MCF 10A (cell line): ENCODE measurements around the gene TOPAZ1. TPM values are rescaled to one million over a fixed set of nuclear protein-coding genes. Genes with fewer than 3 reads are reported as not detected.

Source experiments
- BruUV-seq: library from RNA; stranded (reverse); fragments of 400-500 nt; replicated peaks from 2 replicates; lab custom pipeline; 2021; lab: Mats Ljungman, UMichigan
- CTCF ChIA-PET: fragments of 300-600 bp; sonication (Branson Sonifier 250); formaldehyde crosslinking; extraction: SDS; loops from one replicate; lab custom pipeline; 2021; ENCODE audit warnings: antibody characterized with exemption, inconsistent platforms; lab: Yijun Ruan, JAX
- POLR2A ChIA-PET: fragments of 300-600, 350-650 bp; sonication (Branson Sonifier 250); formaldehyde crosslinking; extraction: SDS; loops from one replicate; lab custom pipeline; 2020; ENCODE audit warnings: antibody characterized with exemption, inconsistent platforms; lab: Yijun Ruan, JAX
- DNase-seq: peaks from one replicate; pipeline ENCODE4 v3.0.0-alpha.2; 2018; ENCODE audit not compliant: unreplicated experiment
- H3K27ac Mint-ChIP-seq: one replicate; pipeline ENCODE4 v1.8.0; 2022; ENCODE audit warnings: mild to moderate bottlenecking, low read depth, mixed read lengths; ENCODE audit not compliant: unreplicated experiment
- H3K27me3 Mint-ChIP-seq: one replicate; pipeline ENCODE4 v1.8.0; 2022; ENCODE audit warnings: mixed read lengths; ENCODE audit not compliant: insufficient read depth, unreplicated experiment
- H3K36me3 Mint-ChIP-seq: one replicate; pipeline ENCODE4 v1.8.0; 2022; ENCODE audit warnings: mild to moderate bottlenecking, moderate library complexity, mixed read lengths; ENCODE audit not compliant: insufficient read depth, unreplicated experiment
- H3K4me1 Mint-ChIP-seq: one replicate; pipeline ENCODE4 v1.8.0; 2022; ENCODE audit warnings: mixed read lengths; ENCODE audit not compliant: insufficient read depth, unreplicated experiment
- H3K4me3 Mint-ChIP-seq: one replicate; pipeline ENCODE4 v1.8.0; 2022; ENCODE audit warnings: mild to moderate bottlenecking, moderate library complexity, mixed read lengths; ENCODE audit not compliant: unreplicated experiment
- H3K9me3 Mint-ChIP-seq: one replicate; pipeline ENCODE4 v1.8.0; 2022; ENCODE audit warnings: mixed read lengths; ENCODE audit not compliant: unreplicated experiment
- CTCF ChIP-seq: fragments of 200-600 bp; IDR thresholded peaks from one replicate; pipeline ENCODE4 v1.8.0; 2022; ENCODE audit warnings: antibody characterized with exemption, mild to moderate bottlenecking; ENCODE audit not compliant: unreplicated experiment
- intact Hi-C: fragments of 100-400 bp; cut with micrococcal nuclease; formaldehyde crosslinking; loops from 2 replicates; pipeline ENCODE4 v1.14.1; 2022
- total RNA-seq: library from RNA; stranded (reverse); gene quantifications from 2 replicates; pipeline ENCODE4 v1.2.3, GENCODE V29; 2022

The TOPAZ1 gene
- total RNA-seq, 1 experiment from 2014 or later, result not detected

- H3K4me3 Mint-ChIP-seq, result peak overlapping the region; percentile 90
- peaks cover 29% of the 10 kb centered on the region for H3K4me1 Mint-ChIP-seq
- no peak for DNase-seq
- POLR2A ChIA-PET, result interaction anchor here (0.6 to 4.4 kb wide), 18 partner anchors 10 to 1082 kb away, joined by 3 to 39 read pairs (median 4); partner anchors contain the start of genes ZNF197 and ZNF445
- peak overlapping the region; percentile 95 for H3K27ac Mint-ChIP-seq
- no peaks in the 10 kb centered on the region for H3K27me3 Mint-ChIP-seq
- H3K9me3 Mint-ChIP-seq, result no peaks in the 10 kb centered on the region
- CTCF ChIA-PET, result interaction anchor here (1.2 to 1.7 kb wide), 2 partner anchors 15 kb away, joined by 3 to 5 read pairs; no protein-coding TSS in a partner anchor
- peaks cover 11% of the 10 kb centered on the region for H3K36me3 Mint-ChIP-seq
- intact Hi-C loops, result loop anchor here (2.0 kb wide), 1 partner anchor 137 kb away; the partner anchor contains the start of gene ZNF445
- no TSS peak for BruUV-seq
- no peak for TF ChIP-seq CTCF
These were observed 97.7 kb downstream of the TOPAZ1 start for GRCh38 chr3:44339181-44340057.

DNA sequence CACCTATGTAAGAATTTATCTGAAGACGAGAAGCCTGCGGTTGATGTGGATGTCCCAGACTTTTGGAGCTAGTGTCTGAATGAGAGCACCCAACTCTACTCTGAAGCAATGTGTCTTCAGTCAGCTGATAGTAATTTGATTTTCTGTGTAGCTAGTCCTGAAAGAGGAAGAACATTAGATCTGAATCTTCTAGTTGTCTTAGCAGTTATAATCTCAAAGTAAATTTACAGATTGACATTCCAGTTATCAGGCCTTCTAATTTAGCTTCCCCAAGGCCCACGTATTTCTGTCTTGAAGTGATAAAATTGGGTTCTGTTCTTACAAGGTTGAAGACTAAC lies 98.3 kb downstream of the TOPAZ1 start:
- peak overlapping the region; percentile 90 for H3K4me3 Mint-ChIP-seq
- H3K36me3 Mint-ChIP-seq, result peaks cover 11% of the 10 kb centered on the region
- BruUV-seq, result no TSS peak
- no peaks in the 10 kb centered on the region for H3K9me3 Mint-ChIP-seq
- intact Hi-C loops, result no loop called here
- ChIA-PET POLR2A (interaction anchor here (0.9 to 4.4 kb wide), 7 partner anchors 12 to 627 kb away, joined by 4 to 39 read pairs (median 6); partner anchors contain the start of gene ZNF197), CTCF (interaction anchor here (0.7 to 1.2 kb wide), 2 partner anchors 16 to 144 kb away, joined by 3 to 5 read pairs; no protein-coding TSS in a partner anchor)
- no peak for DNase-seq
- peak overlapping the region; percentile 95 for H3K27ac Mint-ChIP-seq
- no peaks in the 10 kb centered on the region for H3K27me3 Mint-ChIP-seq
- TF ChIP-seq CTCF, result no peak
- H3K4me1 Mint-ChIP-seq, result peaks cover 29% of the 10 kb centered on the region

GRCh38 chr3:44342176-44342790 lies 100.6 kb downstream of the TOPAZ1 start:
- ChIA-PET POLR2A (interaction anchor here (0.5 to 1.7 kb wide), 4 partner anchors 10 to 282 kb away, joined by 3 to 6 read pairs (median 4); no protein-coding TSS in a partner anchor), CTCF (interaction anchor here (0.6 to 0.8 kb wide), 3 partner anchors 17 to 946 kb away, joined by 3 to 5 read pairs (median 3); no protein-coding TSS in a partner anchor)
- H3K27ac Mint-ChIP-seq, result no peak overlapping the region
- no TSS peak for BruUV-seq
- intact Hi-C loops, result no loop called here
- TF ChIP-seq CTCF, result no peak
- no peaks in the 10 kb centered on the region for H3K9me3 Mint-ChIP-seq
- no peak overlapping the region for H3K4me3 Mint-ChIP-seq
- DNase-seq, result peak; percentile 47
- peaks cover 11% of the 10 kb centered on the region for H3K36me3 Mint-ChIP-seq
- peaks cover 26% of the 10 kb centered on the region for H3K4me1 Mint-ChIP-seq
- no peaks in the 10 kb centered on the region for H3K27me3 Mint-ChIP-seq
